GM18505 (cell line): ENCODE measurements around the gene PCSK9.
"Not testable (repeated sequence)": the region's sequence is repeated elsewhere in the genome, so short reads cannot be mapped to it uniquely, and the experiment has no call there.

Experiments used
- ATAC-seq: cut with Tn5 transposase; IDR thresholded peaks from one replicate; pipeline ENCODE4 v1.9.1; 2021; ENCODE audit not compliant: unreplicated experiment
- POLR2A ChIP-seq: IDR thresholded peaks from 4 replicates; pipeline ENCODE4 v1.6.1; 2011; ENCODE audit warnings: borderline replicate concordance; ENCODE audit not compliant: insufficient read depth, insufficient read length; ENCODE audit errors: extremely low read depth

The PCSK9 gene

DNA sequence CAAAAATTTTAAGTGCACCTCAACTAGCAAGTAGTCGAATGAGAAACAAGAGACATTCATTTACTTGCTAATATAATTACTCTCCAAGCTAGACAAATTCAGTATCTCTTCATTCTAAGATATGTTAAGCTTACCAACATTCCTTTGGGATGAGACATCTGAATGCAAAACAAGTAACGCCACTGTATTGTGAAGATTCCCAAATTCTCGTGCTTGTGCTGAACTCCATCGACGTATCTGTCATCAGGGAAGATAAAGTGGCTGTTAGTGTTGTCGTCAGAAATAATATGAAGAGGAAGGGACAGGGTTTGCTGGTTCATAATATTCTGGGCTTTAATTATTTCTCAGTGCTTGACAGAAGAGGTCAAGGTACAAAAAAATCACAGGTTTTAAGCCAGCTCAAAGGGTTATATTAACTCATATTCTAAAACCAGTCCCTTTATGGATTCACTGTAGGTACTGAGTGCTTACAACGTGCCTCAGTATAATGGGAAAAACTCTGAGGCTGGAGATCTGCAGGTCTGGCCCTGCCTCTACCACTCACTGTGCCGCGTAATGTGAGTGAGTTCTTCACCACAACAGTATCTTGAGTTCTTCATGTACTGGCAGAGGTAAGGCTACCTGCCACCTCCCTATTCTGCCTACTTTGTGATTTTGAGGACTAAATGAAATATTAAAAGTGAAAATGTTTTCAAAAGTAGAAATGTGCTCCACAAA is 42.0 kb downstream of the PCSK9 start:
- no peak for ATAC-seq
- no peak for TF ChIP-seq POLR2A

DNA sequence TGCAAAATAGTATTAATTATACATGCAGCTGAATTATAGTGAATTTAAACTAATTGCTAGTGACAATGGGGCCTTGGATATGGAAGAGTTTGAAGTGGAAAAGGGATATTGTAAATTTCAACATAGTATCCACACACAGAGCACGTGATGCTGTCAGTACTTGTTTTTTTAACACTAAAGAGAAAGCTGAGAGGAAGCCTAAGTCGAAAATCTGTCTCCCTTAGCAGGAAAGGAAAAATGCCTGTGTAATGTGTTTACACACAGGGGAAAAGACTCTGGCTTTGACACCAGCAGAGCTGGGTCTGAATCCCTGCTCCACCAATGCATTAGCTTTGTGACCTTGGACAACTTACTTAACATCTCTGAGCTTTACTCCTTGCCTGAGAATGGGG is 42.6 kb downstream of the PCSK9 start:
- ATAC-seq, result no peak
- TF ChIP-seq POLR2A, result no peak

DNA sequence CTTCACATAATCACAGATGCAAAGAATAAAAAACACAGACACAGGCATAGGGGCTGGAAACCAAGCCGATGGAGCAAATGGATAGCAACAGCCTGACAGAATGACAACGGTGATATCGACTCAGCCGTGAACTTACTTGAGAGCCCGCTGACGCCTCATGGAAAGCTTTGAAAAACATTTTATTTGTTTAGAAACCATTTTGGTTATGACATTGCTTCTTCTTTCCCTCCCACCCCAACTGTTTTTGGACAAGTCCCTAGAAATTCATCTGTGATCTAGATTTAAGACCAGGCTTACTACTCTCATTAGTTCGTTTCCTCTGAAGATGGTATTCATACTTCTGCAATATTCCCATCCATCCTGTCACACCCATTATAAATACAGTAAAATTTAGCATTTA is 44.9 kb downstream of the PCSK9 start:
- no peak for ATAC-seq
- no peak for TF ChIP-seq POLR2A

DNA sequence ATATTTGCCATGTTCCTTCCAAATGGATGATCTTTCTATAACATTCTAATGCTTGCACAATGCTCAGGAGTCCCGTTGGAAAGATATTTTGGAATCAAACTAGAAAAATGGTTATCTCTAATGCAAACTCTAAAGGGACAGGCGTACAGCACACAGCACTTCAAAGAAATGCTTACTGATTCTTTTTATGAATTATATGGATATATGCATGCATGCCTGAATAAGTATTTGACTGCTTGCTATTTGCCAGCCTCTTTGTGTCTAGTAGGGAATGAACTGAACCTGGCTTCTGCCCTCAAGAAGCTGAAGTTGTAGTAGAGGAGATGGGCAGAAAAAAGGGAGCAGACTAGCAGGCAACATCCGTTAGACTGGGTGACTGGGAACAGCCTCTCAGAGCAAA is 48.1 kb downstream of the PCSK9 start:
- no peak for TF ChIP-seq POLR2A
- ATAC-seq, result no peak

DNA sequence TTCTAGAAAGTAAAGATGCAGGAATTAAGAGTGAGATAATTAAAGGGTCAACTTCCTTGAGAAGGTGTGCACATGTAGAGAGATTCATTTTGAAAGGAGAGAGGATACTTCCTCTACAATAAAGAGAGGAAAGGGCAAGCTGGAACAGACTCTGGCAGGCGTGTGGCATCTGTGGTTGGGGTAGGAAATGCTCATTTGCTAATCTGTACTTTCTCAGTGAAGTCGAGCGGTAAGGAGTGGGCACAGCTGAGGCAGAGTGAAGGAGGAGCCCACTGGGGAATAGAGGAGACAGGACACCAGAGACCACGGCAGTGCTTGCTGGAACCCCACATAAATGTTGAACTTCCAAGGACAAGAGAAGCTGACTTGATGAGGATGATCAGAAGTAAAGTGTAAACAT is 49.1 kb downstream of the PCSK9 start:
- no peak for TF ChIP-seq POLR2A
- ATAC-seq, result no peak

DNA sequence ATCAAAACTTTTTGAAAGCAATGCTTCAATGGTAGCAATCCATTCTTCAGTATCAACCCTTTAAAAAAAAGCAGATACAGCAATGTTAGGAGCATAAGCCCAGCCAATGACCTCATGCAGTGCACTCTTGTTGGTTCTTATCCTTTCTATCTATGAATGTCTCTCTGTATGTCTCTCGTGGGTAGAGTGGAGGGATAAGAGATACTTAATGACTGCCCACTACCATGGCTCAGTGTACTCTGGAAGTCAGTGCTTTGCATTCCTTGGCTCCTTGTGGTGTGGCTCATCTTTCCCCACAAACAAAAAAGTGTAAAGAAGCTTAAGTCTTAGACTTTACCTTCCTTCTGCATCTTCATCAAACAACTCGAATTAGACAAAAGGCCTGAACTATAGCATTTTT is 50.3 kb downstream of the PCSK9 start:
- TF ChIP-seq POLR2A, result no peak
- no peak for ATAC-seq

DNA sequence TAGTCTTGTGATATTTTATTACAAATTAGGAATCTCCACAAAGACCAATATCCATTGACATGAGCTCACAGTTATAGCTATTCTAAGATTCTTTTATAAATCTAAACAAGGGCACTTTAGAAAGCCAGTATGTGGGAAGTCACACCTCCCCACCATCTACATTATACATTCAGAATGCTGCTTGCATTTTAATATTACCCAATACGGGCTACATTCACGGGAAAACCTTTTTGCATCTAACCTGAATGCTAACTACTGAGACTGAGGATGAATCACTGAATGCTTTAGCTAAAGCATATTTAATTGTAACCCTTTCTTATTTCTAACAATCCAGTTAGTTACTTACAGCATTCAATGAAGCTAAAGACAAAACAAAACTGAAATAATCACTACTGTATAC is 53.1 kb downstream of the PCSK9 start:
- no peak for ATAC-seq
- no peak for TF ChIP-seq POLR2A

DNA sequence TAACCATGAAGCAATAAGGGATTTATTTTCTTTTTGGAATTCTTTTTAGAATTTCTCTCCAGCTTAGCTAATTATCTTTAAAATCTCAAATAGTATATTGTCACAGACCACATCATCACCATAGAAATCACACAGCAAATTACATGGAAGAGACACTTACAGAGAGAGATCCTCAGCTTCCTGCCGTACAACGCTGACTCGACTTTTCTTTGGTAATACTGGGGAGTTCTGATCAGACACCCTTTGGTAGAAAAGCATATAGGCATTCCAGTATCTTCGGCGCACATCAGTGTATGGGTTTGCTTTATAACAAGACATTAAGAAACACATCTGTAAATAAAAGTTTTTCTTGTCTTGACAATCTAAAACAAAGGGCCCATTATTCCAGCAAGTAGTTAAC is 55.7 kb downstream of the PCSK9 start:
- TF ChIP-seq POLR2A, result no peak
- no peak for ATAC-seq

DNA sequence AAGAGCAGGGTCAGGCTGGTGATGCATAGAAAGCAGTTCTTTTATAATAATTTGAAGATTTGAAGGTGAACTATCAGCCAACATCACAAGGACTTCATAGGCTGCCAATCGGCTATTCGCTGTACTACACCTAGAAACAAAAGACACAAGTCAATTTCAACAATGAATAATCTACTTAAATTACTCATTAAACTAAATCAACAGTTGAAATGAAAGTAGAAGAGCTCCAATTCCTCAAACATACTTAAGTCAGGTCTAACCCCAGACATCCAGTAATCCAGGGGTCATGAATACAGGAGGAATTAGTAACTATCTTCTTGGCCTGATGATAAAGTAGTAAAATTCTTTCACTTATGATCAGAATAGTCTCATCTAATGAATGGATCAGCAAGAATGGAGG is 64.5 kb downstream of the PCSK9 start:
- TF ChIP-seq POLR2A, result no peak
- no peak for ATAC-seq

DNA sequence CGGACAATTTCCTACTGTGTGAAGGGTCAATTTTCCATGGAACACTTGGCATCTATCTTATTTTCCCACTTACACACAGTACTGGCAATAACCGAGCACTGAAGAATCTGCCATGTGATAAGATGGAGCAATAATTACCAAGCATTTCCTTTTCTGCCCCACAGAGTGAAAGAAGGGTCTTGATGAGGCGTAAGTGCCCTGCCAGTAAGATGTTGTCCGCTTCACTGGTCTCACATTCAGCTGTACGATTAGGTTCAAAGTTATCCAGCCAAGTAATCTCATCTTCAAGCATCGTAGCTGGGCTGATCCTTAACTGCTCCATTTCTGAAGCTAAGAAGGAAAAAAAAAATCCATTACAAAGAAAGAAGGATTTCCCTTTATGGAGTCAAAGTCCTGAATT is 67.8 kb downstream of the PCSK9 start:
- no peak for ATAC-seq
- TF ChIP-seq POLR2A, result no peak

DNA sequence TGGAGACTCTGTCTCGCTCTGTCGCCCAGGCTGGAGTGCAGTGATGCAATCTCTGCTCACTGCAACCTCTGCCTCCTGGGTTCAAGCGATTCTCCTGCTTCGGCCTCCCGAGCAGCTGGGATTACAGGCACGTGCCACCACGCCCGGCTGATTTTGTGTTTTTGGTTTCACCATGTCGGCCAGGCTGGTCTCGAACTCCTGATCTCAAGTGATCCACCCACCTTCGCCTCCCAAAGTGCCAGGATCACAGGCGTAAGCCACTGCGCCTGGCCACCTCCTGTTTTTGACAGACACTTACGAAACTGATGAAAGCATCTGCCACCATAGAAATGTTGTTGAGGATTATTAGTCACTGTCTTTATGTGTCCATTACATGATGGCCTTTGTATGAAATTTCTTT is 69.7 kb downstream of the PCSK9 start:
- ATAC-seq, result not testable (repeated sequence)
